KOPT-K1 (cell line): ENCODE results near the gene SMAGP.

Experiments
- H3K27ac ChIP-seq: fragments of 200-600 bp; sonication (generic); 2 replicates; pipeline ENCODE4 v1.5.1; 2016; ENCODE audit warnings: antibody characterized with exemption, mild to moderate bottlenecking, low read depth, low read length; ENCODE audit not compliant: poor library complexity, severe bottlenecking
- H3K36me3 ChIP-seq: fragments of 200-600 bp; sonication (generic); 2 replicates; pipeline ENCODE4 v1.5.1; 2017; ENCODE audit warnings: antibody characterized with exemption, mild to moderate bottlenecking, low read length, moderate library complexity; ENCODE audit not compliant: insufficient read depth
- H3K9me3 ChIP-seq: fragments of 200-600 bp; sonication (generic); 2 replicates; pipeline ENCODE4 v1.5.1; 2017; ENCODE audit warnings: antibody characterized with exemption, low read length, mild to moderate bottlenecking; ENCODE audit not compliant: insufficient read depth, poor library complexity, severe bottlenecking

SMAGP gene

GRCh38 chr12:51199366-51199945 is 70.8 kb downstream of the SMAGP start:
- Histone ChIP-seq H3K9me3 (no peaks in the 10 kb centered on the region), H3K27ac (no peak overlapping the region), H3K36me3 (no peaks in the 10 kb centered on the region)

- no peaks in the 10 kb centered on the region for H3K36me3 ChIP-seq
- no peaks in the 10 kb centered on the region for H3K9me3 ChIP-seq
These were observed 71.4 kb downstream of the SMAGP start for GRCh38 chr12:51198568-51199365.

DNA sequence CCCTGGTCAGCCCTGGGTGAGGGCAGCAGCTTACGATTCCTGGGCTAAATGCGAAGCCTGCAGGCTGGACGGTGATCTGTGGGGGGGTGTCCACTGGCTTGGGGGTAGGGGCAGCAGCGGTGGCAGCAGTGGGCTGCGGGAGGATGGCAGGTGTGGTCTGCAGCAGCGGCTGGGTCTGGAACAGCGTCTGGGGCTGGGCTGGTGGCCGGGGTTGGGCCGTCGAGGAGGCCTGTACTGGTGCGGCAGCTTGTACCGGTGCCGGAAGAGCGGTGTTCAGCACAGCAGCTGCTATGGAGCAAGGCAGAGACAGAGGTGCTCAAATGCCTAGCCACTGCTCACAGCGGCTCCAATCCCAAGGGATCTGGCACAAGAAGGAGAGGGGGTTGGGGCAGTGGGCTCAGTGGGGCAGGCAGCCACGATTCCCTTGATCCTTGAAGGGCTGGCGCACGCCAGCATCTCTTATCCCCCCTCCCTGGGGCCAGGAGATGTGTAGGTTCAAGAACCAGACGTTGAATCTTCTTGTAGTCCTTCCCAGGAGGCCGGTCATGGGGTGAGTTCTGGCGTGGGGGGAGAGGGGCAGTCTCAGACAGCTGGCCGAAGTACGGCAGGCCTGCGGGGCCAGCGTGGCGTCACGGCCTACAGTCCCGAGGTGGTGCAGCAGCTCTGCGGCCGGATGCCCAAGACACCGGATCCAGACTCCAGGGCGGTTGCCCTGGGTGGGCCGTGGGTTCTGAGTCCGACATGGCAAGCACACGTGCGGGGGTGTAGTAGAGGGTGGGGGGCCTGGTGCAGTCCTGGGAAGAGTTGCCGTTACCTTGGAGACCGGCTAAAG is 72.3 kb downstream of the SMAGP start:
- Histone ChIP-seq H3K9me3 (no peaks in the 10 kb centered on the region), H3K27ac (no peak overlapping the region), H3K36me3 (no peaks in the 10 kb centered on the region)

More at GRCh38 chr12:51198568-51199365, 71.4 kb downstream of the SMAGP start:
- H3K27ac ChIP-seq, result no peak overlapping the region

DNA sequence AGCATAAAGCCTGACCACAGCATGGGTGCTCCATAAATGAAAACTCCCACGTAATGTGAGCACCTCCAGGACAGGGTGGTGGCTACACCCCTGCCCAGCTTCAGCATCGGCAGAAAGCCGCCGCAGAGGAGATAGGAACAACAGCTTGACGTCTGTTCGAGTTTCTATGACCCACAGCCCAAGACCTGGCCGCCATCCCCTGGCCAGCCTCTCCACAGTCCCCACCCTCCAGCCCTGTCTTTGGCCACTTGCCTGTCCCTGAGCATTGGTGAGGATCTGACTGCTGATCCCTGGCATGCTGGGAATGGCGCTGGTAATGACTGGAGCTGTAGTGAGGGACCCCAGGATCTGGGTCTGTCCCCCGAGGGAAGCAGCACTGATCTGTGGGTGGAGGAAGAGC is 73.7 kb downstream of the SMAGP start:
- no peaks in the 10 kb centered on the region for H3K9me3 ChIP-seq
- H3K27ac ChIP-seq, result no peak overlapping the region
- no peaks in the 10 kb centered on the region for H3K36me3 ChIP-seq

- Histone ChIP-seq H3K27ac (no peak overlapping the region), H3K9me3 (no peaks in the 10 kb centered on the region), H3K36me3 (no peaks in the 10 kb centered on the region)
These were observed 74.4 kb downstream of the SMAGP start for GRCh38 chr12:51195841-51196240.
